WTC11 (cell line): ENCODE measurements around the gene KLRB1.

Source experiments
- E2F1 ChIP-seq: sonication (generic); formaldehyde crosslinking; IDR thresholded peaks from 2 replicates; pipeline ENCODE4 v1.8.0; 2022; ENCODE audit warnings: mild to moderate bottlenecking, missing genetic modification reagents
- FOXP1 ChIP-seq: sonication (generic); formaldehyde crosslinking; IDR thresholded peaks from 2 replicates; pipeline ENCODE4 v1.8.0; 2022; ENCODE audit warnings: missing genetic modification reagents, mild to moderate bottlenecking, moderate library complexity, borderline replicate concordance
- GRHL2 ChIP-seq: fragments of 250-450 bp; sonication (Bioruptor Pico); IDR thresholded peaks from 2 replicates; pipeline ENCODE4 v1.8.0; 2022; ENCODE audit warnings: mild to moderate bottlenecking, moderate library complexity; ENCODE audit not compliant: insufficient replicate concordance, severe bottlenecking
- IRF2 ChIP-seq: sonication (generic); formaldehyde crosslinking; IDR thresholded peaks from 2 replicates; pipeline ENCODE4 v1.8.0; 2022; ENCODE audit warnings: low read depth, missing genetic modification reagents, borderline replicate concordance
- JUN ChIP-seq: sonication (generic); formaldehyde crosslinking; IDR thresholded peaks from 2 replicates; pipeline ENCODE4 v1.8.0; 2023; ENCODE audit warnings: mild to moderate bottlenecking, missing genetic modification reagents
- SP1 ChIP-seq: sonication (generic); formaldehyde crosslinking; conservative IDR thresholded peaks from 2 replicates; pipeline ENCODE4 v1.8.1; 2022; ENCODE audit warnings: missing genetic modification reagents
- TF ChIP-seq, protein P1 (sequence below): fragments of 200-600 bp; IDR thresholded peaks from 2 replicates; pipeline ENCODE4 v1.8.0; 2022; ENCODE audit warnings: antibody characterized with exemption
- TF ChIP-seq, protein P2 (sequence below): sonication (generic); formaldehyde crosslinking; IDR thresholded peaks from 2 replicates; pipeline ENCODE4 v1.8.1; 2023; ENCODE audit warnings: mild to moderate bottlenecking, missing genetic modification reagents

- TF ChIP-seq E2F1 (no peak), SP1 (no peak), JUN (CRISPR knock-in tag) (no peak), IRF2 (no peak), FOXP1 (no peak), GRHL2 (no peak)
- TF ChIP-seq, protein P1, sequence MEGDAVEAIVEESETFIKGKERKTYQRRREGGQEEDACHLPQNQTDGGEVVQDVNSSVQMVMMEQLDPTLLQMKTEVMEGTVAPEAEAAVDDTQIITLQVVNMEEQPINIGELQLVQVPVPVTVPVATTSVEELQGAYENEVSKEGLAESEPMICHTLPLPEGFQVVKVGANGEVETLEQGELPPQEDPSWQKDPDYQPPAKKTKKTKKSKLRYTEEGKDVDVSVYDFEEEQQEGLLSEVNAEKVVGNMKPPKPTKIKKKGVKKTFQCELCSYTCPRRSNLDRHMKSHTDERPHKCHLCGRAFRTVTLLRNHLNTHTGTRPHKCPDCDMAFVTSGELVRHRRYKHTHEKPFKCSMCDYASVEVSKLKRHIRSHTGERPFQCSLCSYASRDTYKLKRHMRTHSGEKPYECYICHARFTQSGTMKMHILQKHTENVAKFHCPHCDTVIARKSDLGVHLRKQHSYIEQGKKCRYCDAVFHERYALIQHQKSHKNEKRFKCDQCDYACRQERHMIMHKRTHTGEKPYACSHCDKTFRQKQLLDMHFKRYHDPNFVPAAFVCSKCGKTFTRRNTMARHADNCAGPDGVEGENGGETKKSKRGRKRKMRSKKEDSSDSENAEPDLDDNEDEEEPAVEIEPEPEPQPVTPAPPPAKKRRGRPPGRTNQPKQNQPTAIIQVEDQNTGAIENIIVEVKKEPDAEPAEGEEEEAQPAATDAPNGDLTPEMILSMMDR = no peak
- TF ChIP-seq, protein P2, sequence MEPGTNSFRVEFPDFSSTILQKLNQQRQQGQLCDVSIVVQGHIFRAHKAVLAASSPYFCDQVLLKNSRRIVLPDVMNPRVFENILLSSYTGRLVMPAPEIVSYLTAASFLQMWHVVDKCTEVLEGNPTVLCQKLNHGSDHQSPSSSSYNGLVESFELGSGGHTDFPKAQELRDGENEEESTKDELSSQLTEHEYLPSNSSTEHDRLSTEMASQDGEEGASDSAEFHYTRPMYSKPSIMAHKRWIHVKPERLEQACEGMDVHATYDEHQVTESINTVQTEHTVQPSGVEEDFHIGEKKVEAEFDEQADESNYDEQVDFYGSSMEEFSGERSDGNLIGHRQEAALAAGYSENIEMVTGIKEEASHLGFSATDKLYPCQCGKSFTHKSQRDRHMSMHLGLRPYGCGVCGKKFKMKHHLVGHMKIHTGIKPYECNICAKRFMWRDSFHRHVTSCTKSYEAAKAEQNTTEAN (CRISPR knock-in tag) = no peak
These were observed 18.6 kb upstream of the KLRB1 start for GRCh38 chr12:9626291-9626690.
